HL-60 (cell line): Measurements from ENCODE around the gene CNDP1.

Experiments
- DNase-seq, 2 experiments: peaks; one replicate each; pipeline ENCODE4 v3.0.0-alpha.2; 2010 to 2020; ENCODE audit warnings: low read depth in 1 of 2, low spot score in 1 of 2
- H3K27ac ChIP-seq: fragments of 250-450 bp; sonication (Bioruptor Pico); replicated peaks from 2 replicates; pipeline ENCODE4 v1.5.1; 2020; ENCODE audit warnings: mild to moderate bottlenecking, moderate library complexity
- H3K27me3 ChIP-seq: fragments of 250-450 bp; sonication (Bioruptor Pico); 2 replicates; pipeline ENCODE4 v1.5.1; 2021; ENCODE audit warnings: mild to moderate bottlenecking, moderate library complexity; ENCODE audit not compliant: insufficient read depth, poor library complexity, severe bottlenecking
- H3K4me3 ChIP-seq: replicated peaks from 2 replicates; pipeline ENCODE4 v1.5.1; 2011; ENCODE audit warnings: mild to moderate bottlenecking, control low read depth, low read length; ENCODE audit not compliant: insufficient read depth
- GABPA ChIP-seq: IDR thresholded peaks from 2 replicates; pipeline ENCODE4 v1.6.1; 2012; ENCODE audit warnings: low read depth
- POLR2AphosphoS5 ChIP-seq: IDR thresholded peaks from 2 replicates; pipeline ENCODE4 v1.6.1; 2012; ENCODE audit warnings: low read depth
- SPI1 ChIP-seq: IDR thresholded peaks from 2 replicates; pipeline ENCODE4 v1.6.1; 2012; ENCODE audit warnings: low read depth, mild to moderate bottlenecking, borderline replicate concordance
- TF ChIP-seq, protein P1 (sequence below): IDR thresholded peaks from one replicate; pipeline ENCODE4 v1.5.1; 2011; ENCODE audit warnings: low read length, control low read depth, inconsistent platforms; ENCODE audit not compliant: insufficient read depth
- TF ChIP-seq, protein P2 (sequence below): IDR thresholded peaks from 2 replicates; pipeline ENCODE4 v1.6.1; 2012; ENCODE audit warnings: low read depth; ENCODE audit not compliant: insufficient replicate concordance

CNDP1 gene

DNA sequence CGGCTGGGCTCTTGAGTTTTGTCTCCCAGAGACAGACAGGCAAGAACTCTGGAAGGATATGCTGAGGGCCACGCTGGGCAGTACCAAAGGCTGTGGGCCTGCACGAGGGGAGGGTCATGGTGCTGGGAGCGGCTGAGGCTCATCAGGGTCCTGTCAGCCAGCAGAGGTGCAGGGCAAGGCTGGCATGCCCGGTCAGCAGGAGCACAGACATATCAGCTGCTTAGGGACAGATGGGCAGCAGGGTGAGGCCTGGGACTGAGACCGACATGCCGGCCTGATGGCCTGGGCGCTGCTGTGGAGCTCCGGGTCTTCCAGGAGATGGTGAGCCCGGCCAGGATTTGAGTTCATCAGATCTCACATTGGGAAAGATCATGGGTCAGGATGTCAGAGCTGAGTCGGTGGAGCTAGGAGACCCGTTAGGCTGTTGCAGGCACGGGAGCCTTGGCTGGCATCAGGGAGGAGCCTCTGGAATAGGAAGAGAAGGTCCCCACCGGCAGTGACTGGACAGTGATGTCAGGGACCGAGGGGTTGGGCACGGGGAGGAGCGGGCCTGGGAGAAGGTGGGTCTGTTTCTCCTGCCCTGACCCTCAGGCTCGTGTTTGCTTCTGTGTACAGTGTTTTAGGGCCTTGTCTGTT, 19.3 kb upstream of the CNDP1 start:
- Histone ChIP-seq H3K4me3 (no peak overlapping the region), H3K27me3 (no peaks in the 10 kb centered on the region), H3K27ac (no peak overlapping the region)
- TF ChIP-seq, protein P1, sequence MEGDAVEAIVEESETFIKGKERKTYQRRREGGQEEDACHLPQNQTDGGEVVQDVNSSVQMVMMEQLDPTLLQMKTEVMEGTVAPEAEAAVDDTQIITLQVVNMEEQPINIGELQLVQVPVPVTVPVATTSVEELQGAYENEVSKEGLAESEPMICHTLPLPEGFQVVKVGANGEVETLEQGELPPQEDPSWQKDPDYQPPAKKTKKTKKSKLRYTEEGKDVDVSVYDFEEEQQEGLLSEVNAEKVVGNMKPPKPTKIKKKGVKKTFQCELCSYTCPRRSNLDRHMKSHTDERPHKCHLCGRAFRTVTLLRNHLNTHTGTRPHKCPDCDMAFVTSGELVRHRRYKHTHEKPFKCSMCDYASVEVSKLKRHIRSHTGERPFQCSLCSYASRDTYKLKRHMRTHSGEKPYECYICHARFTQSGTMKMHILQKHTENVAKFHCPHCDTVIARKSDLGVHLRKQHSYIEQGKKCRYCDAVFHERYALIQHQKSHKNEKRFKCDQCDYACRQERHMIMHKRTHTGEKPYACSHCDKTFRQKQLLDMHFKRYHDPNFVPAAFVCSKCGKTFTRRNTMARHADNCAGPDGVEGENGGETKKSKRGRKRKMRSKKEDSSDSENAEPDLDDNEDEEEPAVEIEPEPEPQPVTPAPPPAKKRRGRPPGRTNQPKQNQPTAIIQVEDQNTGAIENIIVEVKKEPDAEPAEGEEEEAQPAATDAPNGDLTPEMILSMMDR: no peak
- no peak for DNase-seq

DNA sequence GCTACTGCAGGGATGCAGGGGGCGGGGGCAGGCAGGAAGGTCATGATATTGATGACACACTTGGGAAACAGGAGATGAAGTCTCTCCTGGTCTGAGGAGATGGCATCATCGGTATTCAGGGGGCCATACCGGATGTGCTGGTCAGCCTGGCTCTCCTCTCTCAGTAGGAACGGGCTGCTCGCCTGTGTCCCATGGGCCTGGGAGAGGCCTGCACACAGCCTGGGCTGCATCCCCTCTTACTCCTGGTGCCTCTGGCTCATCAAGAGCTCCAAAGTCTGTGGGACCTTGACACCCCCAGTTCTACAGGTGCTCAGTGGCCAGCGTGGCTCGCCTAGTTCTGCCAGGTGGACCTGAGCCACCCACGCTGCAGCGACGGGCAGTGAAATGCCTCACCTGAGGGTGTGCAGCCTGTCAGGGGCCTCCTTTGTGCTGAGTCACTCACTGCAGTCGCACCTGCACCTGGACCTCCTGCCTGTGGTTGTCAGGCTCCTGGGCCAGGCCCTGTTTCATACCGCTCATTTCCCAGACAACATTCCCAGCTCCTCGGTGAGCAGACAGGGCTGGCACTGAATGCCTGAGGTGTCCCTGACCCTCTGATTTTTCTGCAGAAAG, 18.6 kb upstream of the CNDP1 start:
- no peak overlapping the region for H3K4me3 ChIP-seq
- no peak for TF ChIP-seq SPI1
- no peak for TF ChIP-seq POLR2AphosphoS5
- no peak for TF ChIP-seq GABPA
- TF ChIP-seq, protein P1: no peak
- TF ChIP-seq, protein P2, sequence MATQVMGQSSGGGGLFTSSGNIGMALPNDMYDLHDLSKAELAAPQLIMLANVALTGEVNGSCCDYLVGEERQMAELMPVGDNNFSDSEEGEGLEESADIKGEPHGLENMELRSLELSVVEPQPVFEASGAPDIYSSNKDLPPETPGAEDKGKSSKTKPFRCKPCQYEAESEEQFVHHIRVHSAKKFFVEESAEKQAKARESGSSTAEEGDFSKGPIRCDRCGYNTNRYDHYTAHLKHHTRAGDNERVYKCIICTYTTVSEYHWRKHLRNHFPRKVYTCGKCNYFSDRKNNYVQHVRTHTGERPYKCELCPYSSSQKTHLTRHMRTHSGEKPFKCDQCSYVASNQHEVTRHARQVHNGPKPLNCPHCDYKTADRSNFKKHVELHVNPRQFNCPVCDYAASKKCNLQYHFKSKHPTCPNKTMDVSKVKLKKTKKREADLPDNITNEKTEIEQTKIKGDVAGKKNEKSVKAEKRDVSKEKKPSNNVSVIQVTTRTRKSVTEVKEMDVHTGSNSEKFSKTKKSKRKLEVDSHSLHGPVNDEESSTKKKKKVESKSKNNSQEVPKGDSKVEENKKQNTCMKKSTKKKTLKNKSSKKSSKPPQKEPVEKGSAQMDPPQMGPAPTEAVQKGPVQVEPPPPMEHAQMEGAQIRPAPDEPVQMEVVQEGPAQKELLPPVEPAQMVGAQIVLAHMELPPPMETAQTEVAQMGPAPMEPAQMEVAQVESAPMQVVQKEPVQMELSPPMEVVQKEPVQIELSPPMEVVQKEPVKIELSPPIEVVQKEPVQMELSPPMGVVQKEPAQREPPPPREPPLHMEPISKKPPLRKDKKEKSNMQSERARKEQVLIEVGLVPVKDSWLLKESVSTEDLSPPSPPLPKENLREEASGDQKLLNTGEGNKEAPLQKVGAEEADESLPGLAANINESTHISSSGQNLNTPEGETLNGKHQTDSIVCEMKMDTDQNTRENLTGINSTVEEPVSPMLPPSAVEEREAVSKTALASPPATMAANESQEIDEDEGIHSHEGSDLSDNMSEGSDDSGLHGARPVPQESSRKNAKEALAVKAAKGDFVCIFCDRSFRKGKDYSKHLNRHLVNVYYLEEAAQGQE: no peak
- H3K27me3 ChIP-seq: no peaks in the 10 kb centered on the region
- no peak overlapping the region for H3K27ac ChIP-seq
- DNase-seq: no peak

DNA sequence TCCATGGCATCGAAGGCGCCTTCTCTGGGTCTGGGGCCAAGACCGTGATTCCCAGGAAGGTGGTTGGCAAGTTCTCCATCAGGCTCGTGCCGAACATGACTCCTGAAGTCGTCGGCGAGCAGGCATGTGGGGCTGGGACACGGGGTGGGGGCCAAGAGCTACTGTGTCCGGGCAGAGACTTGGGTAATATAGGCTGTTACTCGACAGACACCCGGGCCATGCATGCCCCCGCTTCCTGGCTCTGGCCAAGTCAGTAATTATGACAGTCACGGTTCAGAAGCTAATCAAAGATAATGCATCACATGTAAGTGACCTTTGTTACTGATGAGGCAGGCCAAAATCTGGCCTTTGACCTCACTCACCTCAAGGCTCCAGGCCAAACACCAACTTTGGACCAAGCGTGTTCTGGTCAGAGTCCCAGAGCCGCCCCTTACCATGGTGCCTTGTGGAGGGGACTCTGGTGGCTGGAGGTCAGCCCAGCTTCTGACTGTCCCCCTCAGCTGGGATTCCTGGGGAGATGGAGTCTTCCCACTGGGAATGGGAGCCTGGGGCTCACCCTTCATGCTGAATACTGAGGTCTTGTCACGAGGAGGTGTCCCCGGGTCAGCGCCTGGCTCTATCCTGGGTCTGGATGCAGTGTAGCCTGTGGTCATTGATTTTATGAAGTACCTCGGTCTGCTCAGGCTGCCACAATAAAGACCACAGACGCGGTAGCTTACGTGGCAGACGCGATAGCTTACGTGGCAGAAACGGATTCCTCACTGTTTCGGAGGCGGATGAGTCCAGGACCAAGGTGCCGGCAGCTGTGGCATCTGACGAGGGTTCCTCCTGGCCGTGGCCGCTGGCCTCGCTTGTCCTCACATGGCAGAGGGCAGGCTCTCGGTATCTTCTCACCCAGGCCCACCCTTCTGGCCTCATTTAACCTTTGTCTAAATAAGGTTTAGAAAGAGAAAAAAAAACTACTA, 17.7 kb upstream of the CNDP1 start:
- DNase-seq: no peak
- H3K4me3 ChIP-seq: no peak overlapping the region
- no peak for TF ChIP-seq GABPA
- TF ChIP-seq SPI1: no peak
- TF ChIP-seq, protein P2: no peak
- TF ChIP-seq, protein P1: no peak
- no peak for TF ChIP-seq POLR2AphosphoS5
- no peaks in the 10 kb centered on the region for H3K27me3 ChIP-seq
- no peak overlapping the region for H3K27ac ChIP-seq
